GM18867 (cell line): ENCODE results near the gene KAT2A.

Experiments used
- ATAC-seq: cut with Tn5 transposase; IDR thresholded peaks from one replicate; pipeline ENCODE4 v1.9.1; 2021; ENCODE audit warnings: mild to moderate bottlenecking, moderate library complexity; ENCODE audit not compliant: unreplicated experiment

The KAT2A gene

GRCh38 chr17:42116705-42117396 lies 4.3 kb downstream of the KAT2A start:
- ATAC-seq, result no peak

- no peak for ATAC-seq
These were observed 7.0 kb downstream of the KAT2A start for GRCh38 chr17:42114118-42114517.

- no peak for ATAC-seq
These were observed 7.7 kb downstream of the KAT2A start for GRCh38 chr17:42113293-42114069.

GRCh38 chr17:42112552-42113176 lies 8.5 kb downstream of the KAT2A start, which contains the start of gene DHX58:
Gene DHX58, minus strand, starts transcription at chr17:42112714. Its CDS starts 822 bp downstream, at chr17:42111892.
- peak; percentile 51 for ATAC-seq

GRCh38 chr17:42111871-42112551 lies 9.2 kb downstream of the KAT2A start:
- peak; percentile 8 for ATAC-seq

GRCh38 chr17:42111265-42111636 lies 9.9 kb downstream of the KAT2A start:
- ATAC-seq, result no peak

GRCh38 chr17:42110301-42111264 lies 10.6 kb downstream of the KAT2A start:
- ATAC-seq, result no peak

- ATAC-seq, result no peak
These were observed 12.1 kb downstream of the KAT2A start for GRCh38 chr17:42109086-42109485.

- peak; percentile 73 for ATAC-seq
These were observed 13.3 kb downstream of the KAT2A start for GRCh38 chr17:42107597-42108576.

GRCh38 chr17:42107124-42107523 lies 14.0 kb downstream of the KAT2A start:
- ATAC-seq, result no peak

GRCh38 chr17:42106009-42106408 lies 15.2 kb downstream of the KAT2A start:
- no peak for ATAC-seq

- no peak for ATAC-seq
These were observed 16.9 kb downstream of the KAT2A start for GRCh38 chr17:42104264-42104663.

- ATAC-seq, result no peak
These were observed 17.8 kb downstream of the KAT2A start for GRCh38 chr17:42103221-42103954.

- ATAC-seq, result no peak
These were observed 19.5 kb downstream of the KAT2A start for GRCh38 chr17:42101513-42102292.

- no peak for ATAC-seq
These were observed 22.3 kb downstream of the KAT2A start for GRCh38 chr17:42098730-42099399.

- ATAC-seq, result no peak
These were observed 23.2 kb downstream of the KAT2A start, which contains the start of gene ZNF385C for GRCh38 chr17:42097691-42098631. Gene ZNF385C, minus strand, starts transcription at chr17:42098473. Its CDS starts 35,417 bp downstream, at chr17:42063056.
